HCT116 (cell line): ENCODE data around the gene NCKAP5. TPM values are rescaled to one million over a fixed set of nuclear protein-coding genes. Genes with fewer than 3 reads are reported as not detected.

Experiments
- ATAC-seq: fragments of 200-7000 bp; cut with Tn5 transposase; 2 replicates; pipeline ENCODE4 v1.9.1; 2020; ENCODE audit warnings: mild to moderate bottlenecking, moderate library complexity
- BruUV-seq: library from RNA; stranded (reverse); fragments of 400-500 nt; replicated peaks from 2 replicates; lab custom pipeline; 2021; lab: Mats Ljungman, UMichigan
- CTCF ChIA-PET: fragments of 300-600 bp; sonication (Branson Sonifier 250); formaldehyde crosslinking; loops from one replicate; lab custom pipeline; 2021; ENCODE audit warnings: antibody characterized with exemption; lab: Charles Lee
- POLR2A ChIA-PET: fragments of 300-600, 350-600 bp; sonication (Branson Sonifier 250); formaldehyde crosslinking; loops from one replicate; lab custom pipeline; 2021; ENCODE audit warnings: antibody characterized with exemption; lab: Charles Lee
- RAD21 ChIA-PET, 2 experiments: fragments of 300-600 bp; sonication (Branson Sonifier 250); formaldehyde crosslinking; loops; one replicate each; lab custom pipeline; 2023; ENCODE audit warnings: low total read pairs in 2 of 2; ENCODE audit not compliant: uncharacterized antibody in 2 of 2, unreplicated experiment in 2 of 2, low non-redundant PET in 1 of 2; lab: Charles Lee
- DNase-seq: peaks from one replicate; pipeline ENCODE4 v3.0.0-alpha.2; 2010; ENCODE audit warnings: low read depth, low spot score
- H2AFZ ChIP-seq: fragments of 200-600 bp; shearing (Covaris generic), sonication (generic); 2 replicates; pipeline ENCODE4 v1.6.1; 2017; ENCODE audit warnings: low read depth, mixed run types, mixed read lengths, antibody characterized with exemption, low read length; ENCODE audit not compliant: poor library complexity, severe bottlenecking
- H3K27ac ChIP-seq: 2 replicates; pipeline ENCODE4 v1.5.1; 2012; ENCODE audit warnings: low read depth, low read length
- H3K27me3 ChIP-seq: fragments of 200-600 bp; sonication (generic); 2 replicates; pipeline ENCODE4 v1.6.1; 2016; ENCODE audit warnings: mixed run types, low read length, mixed read lengths; ENCODE audit not compliant: insufficient read depth
- H3K36me3 ChIP-seq, 2 experiments: fragments of 200-500 bp in 1 of 2; fragments of 200-600 bp in 1 of 2; sonication (Bioruptor generic) in 1 of 2; sonication (generic) in 1 of 2; 2 replicates each; pipeline versions ENCODE4 v1.5.1 to v1.6.1; 2014 to 2016; ENCODE audit warnings: low read length in 2 of 2, inconsistent platforms in 1 of 2, mixed read lengths in 1 of 2, mixed run types in 1 of 2; ENCODE audit not compliant: insufficient read depth in 2 of 2, control insufficient read depth in 1 of 2
- H3K4me1 ChIP-seq, 2 experiments: fragments of 200-600 bp in 1 of 2; sonication (generic) in 1 of 2; 2 replicates each; pipeline versions ENCODE4 v1.5.1 to v1.6.1; 2012 to 2017; ENCODE audit warnings: low read length in 2 of 2, inconsistent platforms in 1 of 2, mild to moderate bottlenecking in 1 of 2, mixed read lengths in 1 of 2, mixed run types in 1 of 2, moderate library complexity in 1 of 2; ENCODE audit not compliant: insufficient read depth in 2 of 2, control insufficient read depth in 1 of 2
- H3K4me2 ChIP-seq: fragments of 200-600 bp; sonication (generic); 2 replicates; pipeline ENCODE4 v1.6.1; 2017; ENCODE audit warnings: mixed run types, low read length, mixed read lengths
- H3K4me3 ChIP-seq, 2 experiments: fragments of 200-600 bp in 1 of 2; sonication (generic) in 1 of 2; replicated peaks in 1 of 2; 2 replicates each; pipeline ENCODE4 v1.5.1; 2011 to 2016; ENCODE audit warnings: low read length in 2 of 2, control low read depth in 1 of 2, low read depth in 1 of 2, mild to moderate bottlenecking in 1 of 2, mixed read lengths in 1 of 2, mixed run types in 1 of 2
- H3K79me2 ChIP-seq: fragments of 200-600 bp; sonication (generic); 2 replicates; pipeline ENCODE4 v1.6.1; 2017; ENCODE audit warnings: mild to moderate bottlenecking, mixed run types, low read length, moderate library complexity, mixed read lengths; ENCODE audit not compliant: insufficient read depth
- H3K9ac ChIP-seq: fragments of 200-600 bp; sonication (generic); 2 replicates; pipeline ENCODE4 v1.6.1; 2016; ENCODE audit warnings: low read length, mixed read lengths
- H3K9me2 ChIP-seq: fragments of 200-600 bp; sonication (generic), shearing (Covaris generic); 2 replicates; pipeline ENCODE4 v1.6.1; 2017; ENCODE audit warnings: mixed run types, mild to moderate bottlenecking, moderate library complexity; ENCODE audit not compliant: insufficient read depth
- H3K9me3 ChIP-seq, 2 experiments: fragments of 200-500 bp in 1 of 2; fragments of 200-600 bp in 1 of 2; sonication (Bioruptor generic) in 1 of 2; sonication (generic) in 1 of 2; 2 replicates each; pipeline ENCODE4 v1.6.1; 2014 to 2017; ENCODE audit warnings: low read length in 2 of 2, mixed read lengths in 2 of 2, inconsistent platforms in 1 of 2, low read depth in 1 of 2, mild to moderate bottlenecking in 1 of 2, mixed run types in 1 of 2, moderate library complexity in 1 of 2; ENCODE audit not compliant: control insufficient read depth in 1 of 2, insufficient read depth in 1 of 2
- H4K20me1 ChIP-seq: fragments of 200-600 bp; sonication (generic), shearing (Covaris generic); 2 replicates; pipeline ENCODE4 v1.6.1; 2017; ENCODE audit warnings: mixed run types, mild to moderate bottlenecking, moderate library complexity; ENCODE audit not compliant: insufficient read depth
- ATF3 ChIP-seq: IDR thresholded peaks from 2 replicates; pipeline ENCODE4 v1.6.1; 2012
- CBX3 ChIP-seq: IDR thresholded peaks from 2 replicates; pipeline ENCODE4 v1.6.1; 2012; ENCODE audit warnings: low read depth
- CEBPB ChIP-seq: IDR thresholded peaks from 2 replicates; pipeline ENCODE4 v1.6.1; 2012; ENCODE audit warnings: low read depth
- CTCF ChIP-seq, 3 experiments: fragments of 200-600 bp in 1 of 3; sonication (generic) in 1 of 3; IDR thresholded peaks in 2 of 3; conservative IDR thresholded peaks in 1 of 3; 2 replicates each; pipeline ENCODE4 v1.5.1; 2012 to 2017; ENCODE audit warnings: low read depth in 2 of 3, low read length in 2 of 3, antibody characterized with exemption in 1 of 3, borderline replicate concordance in 1 of 3, control low read depth in 1 of 3, mild to moderate bottlenecking in 1 of 3, mixed read lengths in 1 of 3, mixed run types in 1 of 3, moderate library complexity in 1 of 3; ENCODE audit not compliant: insufficient read depth in 1 of 3
- EGR1 ChIP-seq: IDR thresholded peaks from 2 replicates; pipeline ENCODE4 v1.6.1; 2012; ENCODE audit warnings: low read depth
- ELF1 ChIP-seq: IDR thresholded peaks from 2 replicates; pipeline ENCODE4 v1.6.1; 2012; ENCODE audit warnings: low read depth, borderline replicate concordance
- EZH2 ChIP-seq: fragments of 200-600 bp; sonication (generic); IDR thresholded peaks from 2 replicates; pipeline ENCODE4 v1.6.1; 2017; ENCODE audit warnings: antibody characterized with exemption, mixed run types
- EZH2phosphoT487 ChIP-seq: fragments of 200-600 bp; IDR thresholded peaks from 2 replicates; pipeline ENCODE4 v1.6.1; 2018; ENCODE audit warnings: antibody characterized with exemption, borderline replicate concordance
- FOSL1 ChIP-seq: IDR thresholded peaks from 2 replicates; pipeline ENCODE4 v1.6.1; 2012; ENCODE audit warnings: low read depth
- JUND ChIP-seq: IDR thresholded peaks from 2 replicates; pipeline ENCODE4 v1.6.1; 2012
- MAX ChIP-seq: IDR thresholded peaks from 2 replicates; pipeline ENCODE4 v1.6.1; 2012
- REST ChIP-seq: IDR thresholded peaks from 2 replicates; pipeline ENCODE4 v1.6.1; 2012; ENCODE audit warnings: low read depth
- SIN3A ChIP-seq: IDR thresholded peaks from 2 replicates; pipeline ENCODE4 v1.6.1; 2012; ENCODE audit warnings: low read depth
- SP1 ChIP-seq: IDR thresholded peaks from 2 replicates; pipeline ENCODE4 v1.6.1; 2012; ENCODE audit warnings: low read depth
- SRF ChIP-seq: IDR thresholded peaks from 2 replicates; pipeline ENCODE4 v1.6.1; 2012; ENCODE audit warnings: low read depth
- YY1 ChIP-seq: IDR thresholded peaks from 2 replicates; pipeline ENCODE4 v1.6.1; 2011; ENCODE audit warnings: low read length, low read depth, moderate library complexity, mild to moderate bottlenecking; ENCODE audit not compliant: insufficient replicate concordance; ENCODE audit errors: extremely low read depth
- ZFX ChIP-seq: fragments of 450-650 bp; IDR thresholded peaks from 2 replicates; pipeline ENCODE4 v1.6.1; 2017
- ZNF274 ChIP-seq: fragments of 200-500 bp; sonication (Bioruptor generic); IDR thresholded peaks from 2 replicates; pipeline ENCODE4 v1.6.1; 2014; ENCODE audit warnings: mild to moderate bottlenecking, low read depth, low read length, inconsistent platforms
- intact Hi-C: fragments of 100-400 bp; cut with micrococcal nuclease; formaldehyde crosslinking; loops from 2 replicates; pipeline ENCODE4 v1.10.0; 2022
- total RNA-seq: library from RNA; stranded (reverse); gene quantifications from one replicate; pipeline ENCODE4 v1.2.1, GENCODE V29; 2021; ENCODE audit not compliant: unreplicated experiment

NCKAP5 gene
- total RNA-seq, 1 experiment from 2014 or later = 0.30 TPM

- CTCF ChIA-PET = no interaction called here
- H3K4me1 ChIP-seq = no peaks in the 10 kb centered on the region
- no peaks in the 10 kb centered on the region for H3K9me2 ChIP-seq
- no peak for TF ChIP-seq EGR1
- no peak for TF ChIP-seq ATF3
- TF ChIP-seq REST = no peak
- TF ChIP-seq YY1 = no peak
- no peak for TF ChIP-seq SRF
- TF ChIP-seq FOSL1 = no peak
- TF ChIP-seq ZNF274 = no peak
- no peak for TF ChIP-seq EZH2
- TF ChIP-seq CTCF (IDR thresholded peaks at IDR 0.05 in 2 of 3, conservative IDR thresholded peaks at IDR 0.05 in 1 of 3; ENCODE audit: borderline replicate concordance in 1 of 3, insufficient read depth in 1 of 3, low read depth in 2 of 3, low read length in 2 of 3) = no peak
- TF ChIP-seq SP1 = no peak
- TF ChIP-seq SIN3A = no peak
- TF ChIP-seq MAX = no peak
- TF ChIP-seq CEBPB = no peak
- no peak for TF ChIP-seq EZH2phosphoT487
- TF ChIP-seq ELF1 = no peak
- TF ChIP-seq CBX3 = no peak
- no peak for TF ChIP-seq ZFX
- no peak for TF ChIP-seq JUND
- no TSS peak for BruUV-seq
- no peak overlapping the region for H3K9ac ChIP-seq
- no peak overlapping the region for H2AFZ ChIP-seq
- H3K27ac ChIP-seq = no peak overlapping the region
- H3K4me2 ChIP-seq = no peak overlapping the region
- H3K27me3 ChIP-seq = no peaks in the 10 kb centered on the region; the same call in 1 of the 2 replicates
- no peak for ATAC-seq
- no peaks in the 10 kb centered on the region for H3K9me3 ChIP-seq
- H3K79me2 ChIP-seq = no peaks in the 10 kb centered on the region
- POLR2A ChIA-PET = no interaction called here
- no peak overlapping the region for H3K4me3 ChIP-seq
- no peaks in the 10 kb centered on the region for H3K36me3 ChIP-seq
- DNase-seq = no peak
- no peaks in the 10 kb centered on the region for H4K20me1 ChIP-seq
- intact Hi-C loops = no loop called here
- RAD21 ChIA-PET = no interaction called here
Measured at GRCh38 chr2:133364636-133365035, 203.6 kb downstream of the NCKAP5 start.
